Breast epithelium (tissue), 4 donors: ENCODE data around the gene FHOD1. TPM values are rescaled to one million over a fixed set of nuclear protein-coding genes. Genes with fewer than 3 reads are reported as not detected.

ENCODE experiments used
- DNase-seq, 2 donors: peaks; one replicate each; pipeline ENCODE4 v3.0.0-alpha.2; 2019; ENCODE audit warnings: low spot score in 2 of 2
- H3K27ac ChIP-seq, 2 donors: fragments of 200-600 bp; sonication (generic) in 1 of 2; one replicate each; pipeline ENCODE4 v1.5.1; 2016 to 2019; ENCODE audit warnings: mild to moderate bottlenecking in 1 of 2
- H3K27me3 ChIP-seq, 2 donors: fragments of 200-600 bp; sonication (generic) in 1 of 2; one replicate each; pipeline versions ENCODE4 v1.5.1 to v1.6.0; 2017 to 2019; ENCODE audit warnings: control low read depth in 1 of 2, mild to moderate bottlenecking in 1 of 2
- H3K36me3 ChIP-seq: fragments of 200-600 bp; one replicate; pipeline ENCODE4 v1.5.1; 2019
- H3K4me1 ChIP-seq, 2 donors: fragments of 200-600 bp; sonication (generic); one replicate each; pipeline ENCODE4 v1.5.1; 2016 to 2019; ENCODE audit warnings: control low read depth in 1 of 2
- H3K4me3 ChIP-seq, 3 donors: fragments of 200-600 bp; sonication (generic); 1 replicate in 2 of 3; 2 replicates in 1 of 3; pipeline ENCODE4 v1.5.1; 2016 to 2019; ENCODE audit warnings: mild to moderate bottlenecking in 3 of 3, moderate library complexity in 2 of 3
- H3K9me3 ChIP-seq, 2 donors: fragments of 200-600 bp; sonication (generic) in 1 of 2; one replicate each; pipeline ENCODE4 v1.5.1; 2016 to 2019; ENCODE audit warnings: control low read depth in 1 of 2
- CTCF ChIP-seq, 3 donors: fragments of 450-650 bp; IDR thresholded peaks; one replicate each; pipeline ENCODE4 v1.5.1; 2016 to 2017; ENCODE audit warnings: antibody characterized with exemption in 3 of 3, mild to moderate bottlenecking in 3 of 3, moderate library complexity in 3 of 3
- POLR2A ChIP-seq: fragments of 450-650 bp; IDR thresholded peaks from one replicate; pipeline ENCODE4 v1.6.1; 2016; ENCODE audit warnings: antibody characterized with exemption, mild to moderate bottlenecking, moderate library complexity
- POLR2AphosphoS5 ChIP-seq, 3 donors: sonication (generic); formaldehyde crosslinking; IDR thresholded peaks; one replicate each; pipeline ENCODE4 v1.6.1; 2017; ENCODE audit warnings: antibody characterized with exemption in 3 of 3
- intact Hi-C: fragments of 100-400 bp; cut with DNase I; formaldehyde crosslinking; loops from one replicate; pipeline ENCODE4 v1.15.1; 2023; ENCODE audit warnings: low total_unique reads
- total RNA-seq, 3 donors: library from RNA; depleted of rRNA; stranded (reverse); fragments of >200 nt; gene quantifications; one replicate each; pipeline ENCODE4 v1.1.0, GENCODE V29; 2016

Gene FHOD1
- total RNA-seq, 3 donors from 2014 or later: 19.3 to 25.9 (median 22.6) TPM

- DNase-seq: no peak
- no peaks in the 10 kb centered on the region for H3K27me3 ChIP-seq
- H3K4me1 ChIP-seq: peaks cover 9 to 17% of the 10 kb centered on the region in 2 donors
- intact Hi-C loops: no loop called here
- no peaks in the 10 kb centered on the region for H3K36me3 ChIP-seq
- H3K27ac ChIP-seq: peak overlapping the region in 1 of 2 donors; percentile 29
- TF ChIP-seq POLR2AphosphoS5 (IDR thresholded peaks at IDR 0.05): no peak
- TF ChIP-seq POLR2A: no peak
- TF ChIP-seq CTCF (IDR thresholded peaks at IDR 0.05): no peak
- H3K9me3 ChIP-seq: no peaks in the 10 kb centered on the region
- H3K4me3 ChIP-seq: no peak overlapping the region
Measured at GRCh38 chr16:67236563-67237395, 10.5 kb downstream of the FHOD1 start.

GRCh38 chr16:67235816-67236562 is 11.3 kb downstream of the FHOD1 start:
- peaks cover 6 to 10% of the 10 kb centered on the region in 2 donors for H3K4me1 ChIP-seq
- peak overlapping the region in 1 of 2 donors; percentile 29 for H3K27ac ChIP-seq
- H3K36me3 ChIP-seq: no peaks in the 10 kb centered on the region
- H3K4me3 ChIP-seq: no peak overlapping the region
- TF ChIP-seq CTCF (IDR thresholded peaks at IDR 0.05) (no peak), POLR2AphosphoS5 (IDR thresholded peaks at IDR 0.05) (no peak), POLR2A (no peak)
- intact Hi-C loops: no loop called here
- no peaks in the 10 kb centered on the region for H3K9me3 ChIP-seq
- no peaks in the 10 kb centered on the region for H3K27me3 ChIP-seq
- no peak for DNase-seq

- H3K27ac ChIP-seq: no peak overlapping the region
- no peak for TF ChIP-seq CTCF (IDR thresholded peaks at IDR 0.05)
- no peak for TF ChIP-seq POLR2AphosphoS5 (IDR thresholded peaks at IDR 0.05)
- no peak for TF ChIP-seq POLR2A
- no peaks in the 10 kb centered on the region for H3K4me1 ChIP-seq
- intact Hi-C loops: no loop called here
- no peak for DNase-seq
- no peaks in the 10 kb centered on the region for H3K9me3 ChIP-seq
- H3K4me3 ChIP-seq: no peak overlapping the region
- H3K36me3 ChIP-seq: peaks cover 6% of the 10 kb centered on the region
- no peaks in the 10 kb centered on the region for H3K27me3 ChIP-seq
Measured at GRCh38 chr16:67234180-67234597, 13.1 kb downstream of the FHOD1 start.

- DNase-seq: no peak
- peaks cover 6% of the 10 kb centered on the region for H3K36me3 ChIP-seq
- intact Hi-C loops: no loop called here
- H3K27me3 ChIP-seq: no peaks in the 10 kb centered on the region
- TF ChIP-seq POLR2AphosphoS5 (IDR thresholded peaks at IDR 0.05) (no peak), CTCF (IDR thresholded peaks at IDR 0.05) (no peak), POLR2A (no peak)
- no peak overlapping the region for H3K4me3 ChIP-seq
- no peak overlapping the region for H3K27ac ChIP-seq
- no peaks in the 10 kb centered on the region for H3K9me3 ChIP-seq
- H3K4me1 ChIP-seq: no peaks in the 10 kb centered on the region
Measured at GRCh38 chr16:67233596-67233995, 13.7 kb downstream of the FHOD1 start.
